SKM-1 (cell line): Measurements from ENCODE around the gene COL19A1.

ENCODE experiments used
- DNase-seq: peaks from one replicate; lab custom pipeline; 2025; ENCODE audit not compliant: unreplicated experiment; lab: John Stamatoyannopoulos, UW

COL19A1 gene

GRCh38 chr6:70119218-70119835, 253.0 kb downstream of the COL19A1 start:
- DNase-seq: no peak

- DNase-seq: no peak
These were observed 258.1 kb downstream of the COL19A1 start for GRCh38 chr6:70124443-70124842.

GRCh38 chr6:70124882-70125545, 258.7 kb downstream of the COL19A1 start:
- DNase-seq: no peak

GRCh38 chr6:70125602-70126001, 259.2 kb downstream of the COL19A1 start:
- no peak for DNase-seq

- no peak for DNase-seq
These were observed 263.0 kb downstream of the COL19A1 start for GRCh38 chr6:70129341-70129740.

- no peak for DNase-seq
These were observed 264.5 kb downstream of the COL19A1 start for GRCh38 chr6:70130865-70131264.

- no peak for DNase-seq
These were observed 265.2 kb downstream of the COL19A1 start for GRCh38 chr6:70131528-70131927.

- no peak for DNase-seq
These were observed 266.9 kb downstream of the COL19A1 start for GRCh38 chr6:70133246-70133645.

- no peak for DNase-seq
These were observed 268.2 kb downstream of the COL19A1 start for GRCh38 chr6:70134542-70134941.

GRCh38 chr6:70135219-70136160, 269.1 kb downstream of the COL19A1 start:
- DNase-seq: no peak

GRCh38 chr6:70136996-70137395, 270.6 kb downstream of the COL19A1 start:
- DNase-seq: no peak

GRCh38 chr6:70140496-70140895, 274.1 kb downstream of the COL19A1 start:
- no peak for DNase-seq

GRCh38 chr6:70142034-70142433, 275.7 kb downstream of the COL19A1 start:
- no peak for DNase-seq

GRCh38 chr6:70145178-70145577, 278.8 kb downstream of the COL19A1 start:
- DNase-seq: no peak

GRCh38 chr6:70149209-70149788, 282.9 kb downstream of the COL19A1 start:
- no peak for DNase-seq

GRCh38 chr6:70150521-70150920, 284.2 kb downstream of the COL19A1 start:
- no peak for DNase-seq

- DNase-seq: no peak
These were observed 285.3 kb downstream of the COL19A1 start for GRCh38 chr6:70151616-70152015.

- no peak for DNase-seq
These were observed 286.4 kb downstream of the COL19A1 start for GRCh38 chr6:70152786-70153185.

GRCh38 chr6:70157086-70157485, 290.7 kb downstream of the COL19A1 start:
- DNase-seq: no peak

- DNase-seq: no peak
These were observed 293.9 kb downstream of the COL19A1 start for GRCh38 chr6:70160276-70160675.

- DNase-seq: no peak
These were observed 296.6 kb downstream of the COL19A1 start for GRCh38 chr6:70162972-70163371.
